HFFc6 (cell line): ENCODE results near the gene RFPL3. TPM values are rescaled to one million over a fixed set of nuclear protein-coding genes. Genes with fewer than 3 reads are reported as not detected.
"Not testable (repeated sequence)": the region's sequence is repeated elsewhere in the genome, so short reads cannot be mapped to it uniquely, and the experiment has no call there.

ENCODE experiments used
- DNase-seq: peaks from one replicate; pipeline ENCODE4 v3.0.0-alpha.2; 2018
- H3K27ac Mint-ChIP-seq: 2 replicates; pipeline ENCODE4 v1.8.0; 2020; ENCODE audit warnings: mild to moderate bottlenecking, mixed read lengths
- H3K27me3 Mint-ChIP-seq: 2 replicates; pipeline ENCODE4 v1.8.0; 2021; ENCODE audit warnings: mild to moderate bottlenecking, moderate library complexity, mixed read lengths; ENCODE audit not compliant: insufficient read depth
- H3K36me3 Mint-ChIP-seq: 2 replicates; pipeline ENCODE4 v1.8.0; 2021; ENCODE audit warnings: low read depth, mixed read lengths
- H3K4me1 Mint-ChIP-seq: 2 replicates; pipeline ENCODE4 v1.8.0; 2020; ENCODE audit warnings: low read depth, mixed read lengths
- H3K4me3 Mint-ChIP-seq: 2 replicates; pipeline ENCODE4 v1.8.0; 2020; ENCODE audit warnings: mild to moderate bottlenecking, moderate library complexity, mixed read lengths
- H3K9me3 Mint-ChIP-seq: 2 replicates; pipeline ENCODE4 v1.8.0; 2020; ENCODE audit warnings: mild to moderate bottlenecking, mixed read lengths
- CTCF ChIP-seq: fragments of 200-600 bp; sonication (generic); IDR thresholded peaks from 2 replicates; pipeline ENCODE4 v1.5.0; 2021; ENCODE audit warnings: antibody characterized with exemption, mild to moderate bottlenecking
- total RNA-seq, 6 experiments: library from RNA; stranded (reverse); fragmentation: NEBNext Ultra II Directional; extraction: Animal tissue kit (Norgen Biotek cat#: 25700); gene quantifications; 2 replicates in 1 of 6; 3 replicates in 5 of 6; pipeline ENCODE4 v1.2.3, GENCODE V29; 2021

The RFPL3 gene
- total RNA-seq, 6 experiments from 2014 or later = not detected

- Mint-ChIP-seq H3K4me3 (no peak overlapping the region), H3K27ac (no peak overlapping the region), H3K4me1 (no peaks in the 10 kb centered on the region), H3K36me3 (no peaks in the 10 kb centered on the region), H3K9me3 (no peaks in the 10 kb centered on the region), H3K27me3 (peaks cover 41% of the 10 kb centered on the region)
- no peak for TF ChIP-seq CTCF
- DNase-seq = no peak
These were observed 16.4 kb upstream of the RFPL3 start for GRCh38 chr22:32341122-32341740.

- Mint-ChIP-seq H3K9me3 (no peaks in the 10 kb centered on the region), H3K4me3 (no peak overlapping the region)
- no peak for TF ChIP-seq CTCF
These were observed 14.7 kb upstream of the RFPL3 start for GRCh38 chr22:32342977-32343376.

GRCh38 chr22:32343941-32344340, 13.7 kb upstream of the RFPL3 start:
- no peak for TF ChIP-seq CTCF
- no peaks in the 10 kb centered on the region for H3K4me1 Mint-ChIP-seq
- no peaks in the 10 kb centered on the region for H3K9me3 Mint-ChIP-seq
- no peak overlapping the region for H3K4me3 Mint-ChIP-seq
- peaks cover 28% of the 10 kb centered on the region for H3K27me3 Mint-ChIP-seq
- no peak for DNase-seq
- H3K36me3 Mint-ChIP-seq = no peaks in the 10 kb centered on the region
- no peak overlapping the region for H3K27ac Mint-ChIP-seq

More at GRCh38 chr22:32342977-32343376, 14.7 kb upstream of the RFPL3 start:
- peaks cover 34% of the 10 kb centered on the region for H3K27me3 Mint-ChIP-seq
- H3K27ac Mint-ChIP-seq = no peak overlapping the region
- no peaks in the 10 kb centered on the region for H3K4me1 Mint-ChIP-seq
- H3K36me3 Mint-ChIP-seq = no peaks in the 10 kb centered on the region
- DNase-seq = no peak

- H3K9me3 Mint-ChIP-seq = no peaks in the 10 kb centered on the region
- H3K27me3 Mint-ChIP-seq = peaks cover 14% of the 10 kb centered on the region
- TF ChIP-seq CTCF = no peak
- DNase-seq = no peak
- H3K4me1 Mint-ChIP-seq = no peaks in the 10 kb centered on the region
- H3K4me3 Mint-ChIP-seq = no peak overlapping the region
- no peak overlapping the region for H3K27ac Mint-ChIP-seq
- H3K36me3 Mint-ChIP-seq = no peaks in the 10 kb centered on the region
These were observed 9.5 kb upstream of the RFPL3 start for GRCh38 chr22:32348031-32348611.

- H3K9me3 Mint-ChIP-seq, H3K4me1 Mint-ChIP-seq, H3K36me3 Mint-ChIP-seq: not testable (repeated sequence)
These were observed 5.8 kb upstream of the RFPL3 start for GRCh38 chr22:32351875-32352274.

GRCh38 chr22:32352681-32353080, 5.0 kb upstream of the RFPL3 start:
- peaks cover 7% of the 10 kb centered on the region for H3K4me1 Mint-ChIP-seq
- no peak overlapping the region for H3K4me3 Mint-ChIP-seq
- no peak overlapping the region for H3K27ac Mint-ChIP-seq
- peaks cover 17% of the 10 kb centered on the region for H3K27me3 Mint-ChIP-seq
- no peak for DNase-seq
- peaks cover 6% of the 10 kb centered on the region for H3K36me3 Mint-ChIP-seq
- no peak for TF ChIP-seq CTCF
- H3K9me3 Mint-ChIP-seq = peaks cover 6% of the 10 kb centered on the region

More at GRCh38 chr22:32351875-32352274, 5.8 kb upstream of the RFPL3 start:
- H3K4me3 Mint-ChIP-seq, DNase-seq, H3K27ac Mint-ChIP-seq: not testable (repeated sequence)
- peaks cover 12% of the 10 kb centered on the region for H3K27me3 Mint-ChIP-seq
